KOPT-K1 (cell line): ENCODE results near the gene TENT5A.

Source experiments
- H3K27ac ChIP-seq: fragments of 200-600 bp; sonication (generic); 2 replicates; pipeline ENCODE4 v1.5.1; 2016; ENCODE audit warnings: antibody characterized with exemption, mild to moderate bottlenecking, low read depth, low read length; ENCODE audit not compliant: poor library complexity, severe bottlenecking
- H3K36me3 ChIP-seq: fragments of 200-600 bp; sonication (generic); 2 replicates; pipeline ENCODE4 v1.5.1; 2017; ENCODE audit warnings: antibody characterized with exemption, mild to moderate bottlenecking, low read length, moderate library complexity; ENCODE audit not compliant: insufficient read depth
- H3K9me3 ChIP-seq: fragments of 200-600 bp; sonication (generic); 2 replicates; pipeline ENCODE4 v1.5.1; 2017; ENCODE audit warnings: antibody characterized with exemption, low read length, mild to moderate bottlenecking; ENCODE audit not compliant: insufficient read depth, poor library complexity, severe bottlenecking

The TENT5A gene

GRCh38 chr6:81722506-81723223 lies 29.8 kb downstream of the TENT5A start:
- Histone ChIP-seq H3K36me3 (no peaks in the 10 kb centered on the region), H3K9me3 (no peaks in the 10 kb centered on the region), H3K27ac (no peak overlapping the region)

- H3K27ac ChIP-seq, result no peak overlapping the region
- H3K9me3 ChIP-seq, result no peaks in the 10 kb centered on the region
- no peaks in the 10 kb centered on the region for H3K36me3 ChIP-seq
Observed at GRCh38 chr6:81720427-81720826, 32.1 kb downstream of the TENT5A start.

- Histone ChIP-seq H3K36me3 (no peaks in the 10 kb centered on the region), H3K9me3 (no peaks in the 10 kb centered on the region), H3K27ac (no peak overlapping the region)
Observed at GRCh38 chr6:81718126-81718525, 34.4 kb downstream of the TENT5A start.

- H3K36me3 ChIP-seq, result no peaks in the 10 kb centered on the region
- H3K27ac ChIP-seq, result no peak overlapping the region
- no peaks in the 10 kb centered on the region for H3K9me3 ChIP-seq
Observed at GRCh38 chr6:81714684-81715083, 37.8 kb downstream of the TENT5A start.

- Histone ChIP-seq H3K9me3 (no peaks in the 10 kb centered on the region), H3K27ac (no peak overlapping the region), H3K36me3 (no peaks in the 10 kb centered on the region)
Observed at GRCh38 chr6:81713205-81713604, 39.3 kb downstream of the TENT5A start.

- Histone ChIP-seq H3K9me3 (no peaks in the 10 kb centered on the region), H3K36me3 (no peaks in the 10 kb centered on the region), H3K27ac (no peak overlapping the region)
Observed at GRCh38 chr6:81708113-81708699, 44.3 kb downstream of the TENT5A start.

- Histone ChIP-seq H3K9me3 (no peaks in the 10 kb centered on the region), H3K27ac (no peak overlapping the region), H3K36me3 (no peaks in the 10 kb centered on the region)
Observed at GRCh38 chr6:81704700-81705099, 47.8 kb downstream of the TENT5A start.

- H3K27ac ChIP-seq, result no peak overlapping the region
- no peaks in the 10 kb centered on the region for H3K9me3 ChIP-seq
- H3K36me3 ChIP-seq, result no peaks in the 10 kb centered on the region
Observed at GRCh38 chr6:81700414-81700813, 52.1 kb downstream of the TENT5A start.

- no peaks in the 10 kb centered on the region for H3K9me3 ChIP-seq
Observed at GRCh38 chr6:81697559-81697958, 54.9 kb downstream of the TENT5A start.

GRCh38 chr6:81696524-81696923 lies 56.0 kb downstream of the TENT5A start:
- no peaks in the 10 kb centered on the region for H3K9me3 ChIP-seq
- no peak overlapping the region for H3K27ac ChIP-seq
- no peaks in the 10 kb centered on the region for H3K36me3 ChIP-seq

More at GRCh38 chr6:81697559-81697958, 54.9 kb downstream of the TENT5A start:
- no peaks in the 10 kb centered on the region for H3K36me3 ChIP-seq
- H3K27ac ChIP-seq, result no peak overlapping the region
